ENCODE results near the gene MDN1. TPM values are rescaled to one million over a fixed set of nuclear protein-coding genes. Genes with fewer than 3 reads are reported as not detected.

MDN1 gene
- total and polyA plus RNA-seq, 2 of the 8 experiments (the other 6 are each of a cell fraction or from before 2014, with no cell fraction given): 53.5 to 179 TPM

DNA sequence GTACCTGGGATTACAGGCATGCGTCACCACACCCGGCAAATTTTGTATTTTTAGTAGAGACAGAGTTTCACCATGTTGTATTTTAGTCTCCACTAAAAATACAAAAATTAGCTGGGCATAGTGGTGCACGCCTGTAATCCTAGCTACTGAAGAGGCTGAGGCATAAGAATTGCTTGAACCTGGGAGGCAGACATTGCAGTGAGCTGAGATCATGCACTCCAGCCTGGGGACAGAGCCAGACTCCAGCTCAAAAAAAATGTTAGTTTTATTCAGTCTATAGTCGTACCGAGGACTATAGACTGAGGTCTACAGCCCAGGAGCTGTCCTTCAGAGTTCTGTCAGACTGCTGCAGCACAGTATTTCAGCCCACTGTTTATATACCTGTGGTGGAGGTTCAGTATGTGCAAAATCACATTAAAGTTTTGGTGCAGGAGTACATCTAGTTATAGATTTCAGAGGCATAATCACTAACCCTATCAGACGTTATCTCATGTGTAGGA lies 6.5 kb upstream of the MDN1 start:
- TF ChIP-seq NRF1 (IDR thresholded peaks at IDR 0.05; ENCODE audit: low read depth, low read length) (no peak), MAFK (IDR thresholded peaks at IDR 0.05; ENCODE audit: low read depth, low read length) (no peak), RXRA (IDR thresholded peaks at IDR 0.05; ENCODE audit: insufficient read depth, low read depth, low read length) (no peak), HDAC6 (IDR thresholded peaks at IDR 0.05; ENCODE audit: low read depth, low read length) (no peak)

More for the DNA sequence above, 6.5 kb upstream of the MDN1 start:
- H3K9ac ChIP-seq (replicated peaks in 1 of 4; ENCODE audit: extremely low read depth in 1 of 4, low read depth in 3 of 4, low read length in 3 of 4): peak overlapping the region in 1 of 4 experiments; percentile 9; a peak in 2 of 7 replicates
- peaks cover 9% of the 10 kb centered on the region for H3K23me2 ChIP-seq (ENCODE audit: low read depth, low read length)
- H3K23ac ChIP-seq (ENCODE audit: insufficient read length): no peak overlapping the region
- no peak overlapping the region for H3K56ac ChIP-seq (replicated peaks; ENCODE audit: insufficient read length, low read depth, low read length)
- no peaks in the 10 kb centered on the region for H3K9me3 ChIP-seq (ENCODE audit: insufficient read depth in 2 of 2, low read depth in 1 of 2, low read length in 1 of 2)
- ChIA-PET POLR2A (ENCODE audit: partially characterized antibody) (interaction anchor here (1.1 to 1.4 kb wide), 4 partner anchors 9 to 15 kb away, joined by 3 to 4 read pairs (median 3); no protein-coding TSS in a partner anchor), CTCF (ENCODE audit: partially characterized antibody) (no interaction called here)
- no peak overlapping the region for H4K8ac ChIP-seq (ENCODE audit: extremely low read depth, insufficient read depth, low read length)
- no peak overlapping the region for H2AK5ac ChIP-seq (ENCODE audit: low read depth, low read length)
- H3K4me3 ChIP-seq (ENCODE audit: extremely low read depth in 1 of 4, insufficient read depth in 2 of 4, low read depth in 3 of 4, low read length in 4 of 4): no peak overlapping the region
- H3K18ac ChIP-seq (ENCODE audit: extremely low read depth, low read length): no peak overlapping the region
- no peak overlapping the region for H2BK5ac ChIP-seq (ENCODE audit: low read depth, low read length)
- no peak overlapping the region for H2BK20ac ChIP-seq (ENCODE audit: low read length)
- no peak for FAIRE-seq
- H2BK12ac ChIP-seq (ENCODE audit: low read depth, low read length): no peak overlapping the region
- H3K27me3 ChIP-seq (replicated peaks in 1 of 4; ENCODE audit: control insufficient read depth in 3 of 4, extremely low read depth in 1 of 4, insufficient read depth in 3 of 4, low read length in 3 of 4): no peaks in the 10 kb centered on the region
- no peaks in the 10 kb centered on the region for H4K20me1 ChIP-seq (replicated peaks in 1 of 2; ENCODE audit: control insufficient read depth in 1 of 2, insufficient read depth in 2 of 2, low read length in 2 of 2)
- H3K14ac ChIP-seq (ENCODE audit: insufficient read length): no peak overlapping the region
- H4K5ac ChIP-seq (ENCODE audit: insufficient read length, low read depth, low read length): no peak overlapping the region
- no peak for DNase-seq (ENCODE audit: low read depth in 1 of 2, low spot score in 2 of 2)
- no peak overlapping the region for H3K27ac ChIP-seq (ENCODE audit: low read depth, low read length)
- no peak overlapping the region for H3K4ac ChIP-seq (replicated peaks; ENCODE audit: insufficient read length, low read depth, low read length)
- peaks cover 0 to 7% (median 3%) of the 10 kb centered on the region in 4 experiments; a peak in 5 of 7 replicates for H3K4me1 ChIP-seq (replicated peaks in 1 of 4; ENCODE audit: control insufficient read depth in 3 of 4, insufficient read depth in 4 of 4, low read length in 3 of 4)
- H2BK120ac ChIP-seq (replicated peaks; ENCODE audit: low read depth, low read length): no peak overlapping the region
- H2AFZ ChIP-seq (ENCODE audit: low read length): no peak overlapping the region
- H3K79me1 ChIP-seq (ENCODE audit: low read depth, low read length): no peaks in the 10 kb centered on the region; the same call in 1 of the 2 replicates
- no peak overlapping the region for H3K4me2 ChIP-seq (ENCODE audit: insufficient read depth in 1 of 2, low read depth in 2 of 2, low read length in 2 of 2)
- H3K36me3 ChIP-seq (ENCODE audit: control insufficient read depth in 2 of 4, insufficient read depth in 4 of 4, low read length in 3 of 4): no peaks in the 10 kb centered on the region
- H2BK15ac ChIP-seq (ENCODE audit: low read length): no peak overlapping the region
- WGBS, 2 experiments (ENCODE audit: extremely low coverage in 1 of 2, insufficient coverage in 1 of 2, insufficient read length in 1 of 2, insufficient replicate concordance in 2 of 2, low coverage in 1 of 2, low lambda C conversion rate in 2 of 2, missing lambda C conversion rate in 1 of 2): 85% methylated on average over 6 of the region's 6 CpGs; no CpG with 5 or more reads in 1 of the 2 experiments
- no peak overlapping the region for H4K91ac ChIP-seq (replicated peaks; ENCODE audit: insufficient read length, low read length)
- peaks cover 0 to 10% of the 10 kb centered on the region in 2 experiments; a peak in 2 of 4 replicates for H3K79me2 ChIP-seq (ENCODE audit: control insufficient read depth in 1 of 2, insufficient read depth in 2 of 2, low read length in 2 of 2)
